NCI-H2196 treated with DMSO at 0.1 percent for 48 hours (cell line): ENCODE results near the gene CYBA.

Experiments used
- DNase-seq: peaks from one replicate; lab custom pipeline; 2025; ENCODE audit not compliant: unreplicated experiment; lab: John Stamatoyannopoulos, UW

CYBA gene

GRCh38 chr16:88595101-88595500 lies 55.8 kb downstream of the CYBA start:
- DNase-seq: no peak

- no peak for DNase-seq
Measured at GRCh38 chr16:88593910-88594309, 56.9 kb downstream of the CYBA start.

DNA sequence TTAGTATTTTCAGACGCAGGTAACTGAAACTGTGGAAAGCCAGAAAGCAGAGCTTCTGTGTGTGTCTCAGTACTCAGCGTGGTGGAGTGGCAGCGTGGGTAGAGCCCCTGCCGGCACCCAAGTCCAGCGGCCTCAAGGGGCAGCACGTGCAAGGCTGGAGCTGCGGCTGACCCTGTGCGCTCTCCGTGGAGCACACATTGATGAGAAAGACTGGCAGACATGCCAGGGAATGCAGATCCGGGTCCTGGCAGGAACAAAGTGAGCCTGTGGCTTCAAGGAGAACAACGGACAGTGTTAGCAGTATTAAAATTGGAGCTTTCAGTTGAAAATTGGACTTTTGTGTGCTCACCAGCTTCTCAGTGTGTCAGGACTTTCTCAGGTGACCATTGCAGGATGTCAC lies 57.4 kb downstream of the CYBA start:
- DNase-seq: no peak
